ENCODE measurements around the gene CACNG4.

DNA sequence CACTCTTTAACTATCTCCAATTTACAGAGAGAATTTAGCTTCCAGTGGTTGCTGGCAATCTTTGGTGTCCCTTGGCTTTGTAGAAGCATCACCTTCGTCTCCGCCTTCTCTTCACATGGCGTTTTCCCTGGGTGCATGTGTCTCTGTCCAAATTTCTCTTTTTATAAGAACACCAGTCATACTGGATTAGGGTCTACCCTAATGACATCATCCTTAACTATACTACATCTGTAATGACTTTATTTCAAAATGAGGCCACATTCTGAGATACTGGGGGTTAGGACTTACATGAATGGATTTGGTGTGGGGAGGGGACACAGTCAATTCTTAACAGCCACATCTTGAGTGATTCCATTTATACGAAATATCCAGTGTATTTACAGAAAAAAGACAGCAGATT is 22.2 kb downstream of the CACNG4 start:
- TF ChIP-seq PBX3 (IDR thresholded peaks at IDR 0.05) (no peak), NR3C1 (IDR thresholded peaks at IDR 0.05) (no peak), ATOH8 (CRISPR knock-in tag; IDR thresholded peaks at IDR 0.05; ENCODE audit: low read depth) (no peak), ESRRA (IDR thresholded peaks at IDR 0.05; ENCODE audit: borderline replicate concordance, low read length) (no peak), JUN (IDR thresholded peaks at IDR 0.05) (no peak)

Data from A549 (cell line).